Daoy (cell line): ENCODE measurements around the gene CYB5R2. TPM values are rescaled to one million over a fixed set of nuclear protein-coding genes. Genes with fewer than 3 reads are reported as not detected.
A peak's percentile ranks its signal among the peaks of the same experiment; 100 is the strongest.
"Not testable (repeated sequence)": the region's sequence is repeated elsewhere in the genome, so short reads cannot be mapped to it uniquely, and the experiment has no call there.

Source experiments
- DNase-seq: peaks from one replicate; pipeline ENCODE4 v3.0.0-alpha.2; 2015; ENCODE audit warnings: low read depth
- total RNA-seq: library from RNA; depleted of rRNA; stranded (reverse); fragments of >200 nt; shearing (Covaris generic); gene quantifications from 2 replicates; pipeline ENCODE4 v1.2.3, GENCODE V29; 2014

CYB5R2 gene
- total RNA-seq, 1 experiment from 2014 or later, result 3.2 TPM

DNA sequence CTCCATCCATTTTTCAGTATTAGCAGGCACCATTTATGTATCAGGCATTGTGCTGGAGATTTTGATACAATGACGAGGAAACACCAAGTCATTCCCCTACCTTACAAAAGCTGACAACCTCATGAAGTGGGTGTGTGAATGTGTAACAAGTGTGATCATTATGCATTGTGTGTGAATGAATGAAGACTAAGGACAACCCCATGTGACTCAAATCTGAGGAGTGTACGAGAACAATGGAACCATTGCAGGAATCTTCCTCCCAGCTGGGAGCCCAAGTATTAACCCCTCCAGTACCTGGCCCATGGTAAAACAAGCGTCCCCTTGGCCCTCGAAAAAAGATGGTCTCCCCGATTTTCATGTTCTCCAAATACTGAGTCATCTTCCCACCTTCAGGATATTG is 4.4 kb downstream of the CYB5R2 start:
- no peak for DNase-seq

DNA sequence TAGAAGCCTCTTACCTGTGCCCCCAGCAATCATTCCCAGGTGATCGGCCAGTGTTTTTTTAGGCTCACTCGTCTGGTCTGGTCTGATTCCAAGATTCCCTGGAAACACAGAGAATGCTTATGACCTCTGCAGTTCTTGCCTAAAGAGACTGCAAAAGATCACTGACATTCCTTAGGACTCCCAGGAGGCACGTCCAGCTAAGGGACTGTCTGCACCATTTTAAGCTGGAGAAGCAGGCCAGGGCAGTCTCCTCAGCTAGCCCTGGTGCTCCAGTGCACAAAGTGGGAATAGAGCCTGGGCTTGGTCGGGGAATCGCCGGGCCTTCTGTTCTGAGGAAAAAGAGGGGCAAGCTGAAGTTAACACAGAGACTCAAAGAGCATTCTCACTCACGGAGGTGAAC is 4.8 kb downstream of the CYB5R2 start:
- DNase-seq, result no peak

DNA sequence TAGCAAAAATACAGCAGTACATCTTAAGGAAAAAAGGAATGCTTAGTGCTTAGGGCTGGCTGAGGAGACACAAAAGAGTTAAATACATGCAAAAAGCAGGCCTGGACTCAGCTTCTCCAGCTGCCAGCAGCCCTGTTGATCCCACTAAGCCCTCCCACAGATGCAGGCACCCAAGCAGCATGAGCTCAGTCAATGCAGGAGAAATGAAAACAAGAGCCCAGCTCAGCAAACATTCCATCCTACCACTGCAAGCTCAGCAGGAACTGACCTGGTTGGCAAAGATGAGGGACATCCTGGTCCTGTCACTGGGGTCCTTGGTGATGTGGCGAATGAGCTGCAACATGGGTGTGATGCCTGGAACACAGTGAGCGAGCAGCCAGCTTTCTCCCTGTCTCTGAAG is 5.8 kb downstream of the CYB5R2 start:
- DNase-seq, result no peak

- no peak for DNase-seq
Observed at GRCh38 chr11:7666292-7666866, 6.9 kb downstream of the CYB5R2 start.

DNA sequence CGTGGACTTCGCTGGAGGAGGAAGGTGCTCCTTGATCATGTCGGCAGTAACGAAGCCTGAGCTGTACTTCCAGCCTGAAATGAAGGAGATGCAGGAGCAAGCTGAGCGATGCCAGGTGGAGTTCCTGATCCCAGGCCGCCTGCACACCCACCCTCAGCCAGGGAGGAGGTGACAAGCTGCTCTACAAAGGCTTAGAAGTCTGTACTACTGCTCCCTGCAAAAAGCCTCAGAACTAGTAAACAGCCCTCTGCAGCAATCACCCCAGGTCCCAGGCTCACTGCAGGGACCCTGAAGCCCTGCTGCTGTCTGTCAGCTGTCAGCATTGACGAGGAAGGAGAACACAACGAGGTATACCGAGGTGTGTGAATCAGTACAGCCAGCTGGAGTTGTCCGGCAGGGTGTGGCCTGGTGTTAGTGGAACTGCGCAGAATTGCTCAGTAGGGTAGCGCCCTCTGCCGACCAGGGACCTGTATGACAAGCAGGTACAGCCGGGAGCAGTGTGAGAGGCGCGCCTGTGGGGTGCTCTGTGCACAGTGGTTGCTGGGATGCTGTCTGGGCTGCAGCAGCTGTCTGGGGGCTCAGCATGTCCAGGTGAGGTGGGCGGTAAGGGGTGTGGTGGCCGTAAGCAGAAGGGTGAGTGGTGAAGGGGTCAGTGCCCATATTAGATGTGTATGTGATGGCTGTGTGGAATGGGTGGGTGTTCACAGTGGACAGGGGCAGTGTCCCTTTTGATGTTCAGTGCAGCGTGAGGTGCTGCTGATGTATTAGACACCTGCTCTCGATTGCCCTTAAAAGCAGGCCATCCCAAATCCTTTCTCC is 7.6 kb downstream of the CYB5R2 start:
- peak; percentile 77 for DNase-seq

DNA sequence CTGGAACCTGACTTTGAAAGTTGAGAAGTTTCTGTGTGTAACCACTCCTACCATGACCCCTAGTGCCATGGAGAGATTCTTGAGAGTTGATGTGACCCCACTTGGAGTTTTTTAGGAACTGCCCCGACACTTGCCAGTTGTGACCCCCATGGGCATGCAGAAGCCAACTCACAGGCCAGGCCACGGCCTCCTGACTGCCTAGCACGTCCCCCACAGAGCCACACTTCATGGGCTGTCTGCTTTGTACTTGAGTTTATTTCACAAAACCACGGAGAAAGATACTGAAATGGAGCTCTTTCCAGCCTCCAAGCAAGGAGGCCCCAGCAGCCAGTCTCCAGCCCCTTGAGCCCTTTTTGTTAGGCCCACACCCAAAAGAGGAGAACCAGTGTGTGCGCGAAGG is 8.4 kb downstream of the CYB5R2 start:
- DNase-seq, result no peak

DNA sequence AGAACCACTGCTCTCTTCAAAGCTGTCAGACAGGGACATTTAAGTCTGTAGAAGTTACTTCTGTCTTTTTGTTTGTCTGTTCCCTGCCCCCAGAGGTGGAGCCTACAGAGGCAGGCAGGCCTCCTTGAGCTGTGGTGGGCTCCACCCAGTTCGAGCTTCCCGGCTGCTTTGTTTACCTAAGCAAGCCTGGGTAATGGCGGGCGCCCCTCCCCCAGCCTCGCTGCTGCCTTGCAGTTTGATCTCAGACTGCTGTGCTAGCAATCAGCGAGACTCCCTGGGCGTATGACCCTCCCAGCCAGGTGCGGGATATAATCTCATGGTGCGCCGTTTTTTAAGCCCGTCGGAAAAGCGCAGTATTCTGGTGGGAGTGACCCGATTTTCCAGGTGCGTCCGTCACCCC is 9.8 kb downstream of the CYB5R2 start:
- not testable (repeated sequence) for DNase-seq

GRCh38 chr11:7657306-7658025 is 15.8 kb downstream of the CYB5R2 start:
- peak; percentile 76 for DNase-seq

DNA sequence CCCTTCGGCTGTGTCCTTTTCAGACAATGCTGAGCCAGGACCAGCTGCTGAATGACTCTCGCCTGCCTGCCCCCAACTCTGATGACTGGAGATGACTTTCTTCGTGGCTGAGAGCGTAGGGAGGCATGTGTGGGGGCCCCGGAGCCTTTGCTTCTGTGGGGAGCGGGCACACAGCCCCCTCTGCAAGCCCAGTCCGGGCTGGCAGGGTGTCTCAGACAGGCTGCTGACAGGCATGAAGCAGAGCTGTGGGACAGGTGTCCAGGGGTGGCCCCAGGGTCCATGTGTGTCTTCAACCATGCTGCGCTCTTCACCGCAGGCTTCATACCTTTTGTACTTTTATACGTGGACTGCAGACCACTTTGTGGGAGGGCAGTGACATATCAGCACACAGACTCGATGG is 16.6 kb downstream of the CYB5R2 start:
- no peak for DNase-seq

GRCh38 chr11:7655253-7656217 is 17.8 kb downstream of the CYB5R2 start:
- no peak for DNase-seq

- no peak for DNase-seq
Observed at GRCh38 chr11:7654195-7654705, 19.1 kb downstream of the CYB5R2 start.

GRCh38 chr11:7651700-7652099 is 21.6 kb downstream of the CYB5R2 start:
- no peak for DNase-seq

DNA sequence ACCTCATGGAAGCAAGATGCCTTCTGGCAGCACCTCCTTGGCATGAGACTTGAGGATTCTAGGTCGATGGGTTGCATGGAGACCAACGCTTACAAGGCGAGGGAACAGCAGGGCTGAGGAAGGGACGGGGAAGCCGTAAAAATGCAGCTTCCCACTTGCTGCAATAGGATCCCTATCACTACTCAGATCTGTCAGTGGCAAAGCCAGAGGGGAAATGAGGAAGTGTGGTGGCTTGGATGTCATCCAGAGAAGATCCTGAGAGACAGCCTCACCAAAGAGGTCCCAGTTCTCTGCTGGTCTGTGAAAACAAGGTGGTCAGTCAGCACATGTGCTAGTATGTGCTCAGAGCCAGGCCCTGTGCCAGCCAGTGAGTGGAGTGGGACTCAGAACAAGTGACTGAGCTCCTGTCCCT is 22.2 kb downstream of the CYB5R2 start:
- peak; percentile 36 for DNase-seq

DNA sequence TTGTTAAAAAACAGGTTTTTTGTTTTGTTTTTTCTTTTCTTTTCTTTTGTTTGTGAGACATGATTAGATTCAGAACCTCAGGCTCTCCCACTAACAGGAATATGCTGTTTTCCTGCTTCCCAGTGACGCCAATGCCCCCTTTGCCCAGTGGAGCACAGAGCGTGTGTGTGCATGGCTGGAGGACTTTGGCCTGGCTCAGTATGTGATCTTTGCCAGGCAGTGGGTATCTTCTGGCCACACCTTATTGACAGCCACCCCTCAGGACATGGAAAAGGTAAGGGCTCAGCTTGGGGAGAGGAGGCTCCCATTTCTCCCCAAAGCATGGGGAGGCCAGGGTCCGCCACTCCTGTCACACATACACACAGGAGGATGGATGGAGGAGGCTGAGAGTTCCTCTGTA is 25.0 kb downstream of the CYB5R2 start:
- DNase-seq, result no peak

DNA sequence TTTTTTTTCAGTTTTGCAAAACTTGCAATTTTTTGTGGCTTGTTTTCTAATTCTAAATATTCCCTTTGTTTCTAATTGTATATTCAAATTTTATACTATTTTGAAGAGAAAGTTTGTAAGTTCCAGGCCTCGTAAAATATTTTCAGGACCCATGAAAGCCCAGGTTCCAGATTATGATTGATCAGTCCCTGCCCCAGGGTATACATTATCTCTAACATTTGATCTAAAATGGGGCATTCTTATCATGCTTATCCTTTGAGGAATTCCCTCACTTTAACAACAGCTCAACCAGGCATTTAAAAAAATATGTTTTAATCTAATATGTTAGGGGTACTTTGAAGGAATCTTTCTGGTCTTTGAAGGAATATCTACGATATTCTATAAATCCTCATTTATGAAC is 26.4 kb downstream of the CYB5R2 start:
- no peak for DNase-seq

DNA sequence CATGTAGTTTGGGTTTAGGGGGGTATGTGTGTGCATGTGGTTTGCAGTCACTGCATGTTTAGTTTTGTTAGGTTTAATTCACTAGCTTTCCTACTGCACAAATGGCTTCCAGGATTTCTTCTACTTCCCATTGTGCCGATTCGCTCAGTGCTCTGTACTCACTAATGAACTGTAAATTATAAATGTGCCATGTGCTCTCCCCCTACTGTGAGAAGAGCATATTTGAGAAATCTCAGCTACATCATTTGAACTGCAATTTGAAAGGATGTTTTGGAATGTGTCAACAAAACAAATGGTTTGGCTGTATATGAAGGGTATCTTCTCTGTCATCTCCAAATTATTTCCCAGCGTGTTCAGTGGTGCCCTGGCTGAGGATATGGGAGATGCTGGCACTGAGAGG is 28.1 kb downstream of the CYB5R2 start:
- no peak for DNase-seq

- no peak for DNase-seq
Observed at GRCh38 chr11:7643314-7643713, 30.0 kb downstream of the CYB5R2 start.

DNA sequence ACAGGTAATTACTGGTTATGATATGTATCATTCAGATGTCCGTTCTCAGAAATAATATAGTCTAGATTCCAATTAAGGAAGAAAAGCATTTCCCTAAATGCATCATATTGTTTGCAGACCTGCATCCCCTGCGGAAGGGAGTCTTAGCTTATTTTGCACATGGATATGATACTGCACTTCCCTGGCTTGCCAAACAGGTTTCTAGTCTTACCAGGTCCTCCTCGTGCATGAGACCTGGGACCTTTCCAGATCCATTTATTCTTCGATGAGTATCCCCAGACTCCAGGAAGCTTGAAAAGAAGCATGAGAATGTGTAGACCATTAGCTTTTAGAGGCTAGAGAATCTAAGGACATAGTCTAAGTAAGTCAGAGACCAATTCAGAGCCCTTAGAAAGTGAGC is 30.6 kb downstream of the CYB5R2 start:
- no peak for DNase-seq

GRCh38 chr11:7640816-7641215 is 32.5 kb downstream of the CYB5R2 start:
- no peak for DNase-seq

- no peak for DNase-seq
Observed at GRCh38 chr11:7639643-7640025, 33.7 kb downstream of the CYB5R2 start.
